Measurements from ENCODE around the gene TAF4B.

DNA sequence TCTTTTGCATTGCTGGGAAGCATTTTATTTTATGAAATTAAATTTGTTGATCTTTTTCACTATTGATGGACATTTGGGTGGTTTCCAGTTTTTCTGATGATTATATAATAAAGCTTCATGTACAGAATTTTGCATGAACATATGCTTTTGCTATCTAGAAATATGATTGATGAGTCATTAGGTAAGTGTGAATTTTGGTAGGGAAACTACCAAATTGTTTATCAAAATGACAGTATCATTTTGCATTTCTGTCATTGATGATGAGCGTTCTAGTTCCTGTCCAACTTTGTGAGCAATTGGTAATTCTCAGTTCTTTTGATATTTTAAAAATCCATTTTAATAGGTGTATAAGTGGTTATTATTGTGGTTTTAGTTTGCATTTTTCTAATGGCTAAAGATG, 67.7 kb downstream of the TAF4B start:
- TF ChIP-seq, protein P1, sequence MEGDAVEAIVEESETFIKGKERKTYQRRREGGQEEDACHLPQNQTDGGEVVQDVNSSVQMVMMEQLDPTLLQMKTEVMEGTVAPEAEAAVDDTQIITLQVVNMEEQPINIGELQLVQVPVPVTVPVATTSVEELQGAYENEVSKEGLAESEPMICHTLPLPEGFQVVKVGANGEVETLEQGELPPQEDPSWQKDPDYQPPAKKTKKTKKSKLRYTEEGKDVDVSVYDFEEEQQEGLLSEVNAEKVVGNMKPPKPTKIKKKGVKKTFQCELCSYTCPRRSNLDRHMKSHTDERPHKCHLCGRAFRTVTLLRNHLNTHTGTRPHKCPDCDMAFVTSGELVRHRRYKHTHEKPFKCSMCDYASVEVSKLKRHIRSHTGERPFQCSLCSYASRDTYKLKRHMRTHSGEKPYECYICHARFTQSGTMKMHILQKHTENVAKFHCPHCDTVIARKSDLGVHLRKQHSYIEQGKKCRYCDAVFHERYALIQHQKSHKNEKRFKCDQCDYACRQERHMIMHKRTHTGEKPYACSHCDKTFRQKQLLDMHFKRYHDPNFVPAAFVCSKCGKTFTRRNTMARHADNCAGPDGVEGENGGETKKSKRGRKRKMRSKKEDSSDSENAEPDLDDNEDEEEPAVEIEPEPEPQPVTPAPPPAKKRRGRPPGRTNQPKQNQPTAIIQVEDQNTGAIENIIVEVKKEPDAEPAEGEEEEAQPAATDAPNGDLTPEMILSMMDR (IDR thresholded peaks at IDR 0.05), result no peak
- no peak for TF ChIP-seq EZH2 (IDR thresholded peaks at IDR 0.05; ENCODE audit: borderline replicate concordance, insufficient read depth, low read depth, low read length, poor library complexity, severe bottlenecking)
